CD14-positive monocyte (primary cell): ENCODE results near the gene RUBCN. TPM values are rescaled to one million over a fixed set of nuclear protein-coding genes. Genes with fewer than 3 reads are reported as not detected.
A peak's percentile ranks its signal among the peaks of the same experiment; 100 is the strongest.

ENCODE experiments used
- DNase-seq, 3 donors: peaks; one replicate each; pipeline ENCODE4 v3.0.0-alpha.2; 2011 to 2022
- H2AFZ ChIP-seq: 2 replicates; pipeline ENCODE4 v1.6.0; 2012; ENCODE audit warnings: mild to moderate bottlenecking, low read depth, low read length, inconsistent platforms; ENCODE audit not compliant: insufficient read depth, poor library complexity, severe bottlenecking
- H3K27ac ChIP-seq, 2 donors: 1 replicate in 1 of 2; 2 replicates in 1 of 2; pipeline ENCODE4 v1.5.1; 2012 to 2013; ENCODE audit warnings: low read length in 2 of 2, control low read depth in 1 of 2, inconsistent platforms in 1 of 2, low read depth in 1 of 2, mild to moderate bottlenecking in 1 of 2
- H3K27me3 ChIP-seq, 2 donors: one replicate each; pipeline versions ENCODE4 v1.6.0 to v1.6.1; 2011 to 2013; ENCODE audit warnings: low read length in 2 of 2; ENCODE audit not compliant: control insufficient read depth in 2 of 2, insufficient read depth in 2 of 2
- H3K36me3 ChIP-seq, 2 donors: replicated peaks in 1 of 2; 1 replicate in 1 of 2; 2 replicates in 1 of 2; pipeline versions ENCODE4 v1.5.1 to v1.6.1; 2012 to 2013; ENCODE audit warnings: low read length in 2 of 2, control low read depth in 1 of 2, inconsistent platforms in 1 of 2, mild to moderate bottlenecking in 1 of 2; ENCODE audit not compliant: insufficient read depth in 2 of 2, control insufficient read depth in 1 of 2
- H3K4me1 ChIP-seq, 2 donors: 1 replicate in 1 of 2; 2 replicates in 1 of 2; pipeline versions ENCODE4 v1.5.1 to v1.6.1; 2012 to 2013; ENCODE audit warnings: low read length in 2 of 2, control low read depth in 1 of 2, inconsistent platforms in 1 of 2, mild to moderate bottlenecking in 1 of 2, moderate library complexity in 1 of 2; ENCODE audit not compliant: insufficient read depth in 2 of 2, control insufficient read depth in 1 of 2
- H3K4me2 ChIP-seq: replicated peaks from 2 replicates; pipeline ENCODE3; 2012; ENCODE audit warnings: low read length, moderate library complexity, mild to moderate bottlenecking; ENCODE audit not compliant: poor library complexity, severe bottlenecking; ENCODE audit errors: extremely low read depth
- H3K4me3 ChIP-seq, 3 experiments: fragments of 200-600 bp in 1 of 3; sonication (generic) in 1 of 3; replicated peaks in 1 of 3; 1 replicate in 2 of 3; 2 replicates in 1 of 3; pipeline ENCODE4 v1.5.1; 2011 to 2013; ENCODE audit warnings: low read length in 3 of 3, mild to moderate bottlenecking in 3 of 3, control low read depth in 2 of 3, low read depth in 2 of 3, inconsistent platforms in 1 of 3, moderate library complexity in 1 of 3
- H3K79me2 ChIP-seq: 2 replicates; pipeline ENCODE4 v1.6.0; 2012; ENCODE audit warnings: mild to moderate bottlenecking, control low read depth, inconsistent platforms, low read length, moderate library complexity; ENCODE audit not compliant: insufficient read depth
- H3K9ac ChIP-seq: 2 replicates; pipeline ENCODE4 v1.6.0; 2017; ENCODE audit warnings: low read length, mild to moderate bottlenecking; ENCODE audit not compliant: insufficient read depth, poor library complexity, severe bottlenecking
- H3K9me3 ChIP-seq, 2 donors: replicated peaks in 1 of 2; 1 replicate in 1 of 2; 2 replicates in 1 of 2; pipeline versions ENCODE4 v1.5.1 to v1.6.1; 2012 to 2013; ENCODE audit warnings: low read length in 2 of 2, control low read depth in 1 of 2; ENCODE audit not compliant: control insufficient read depth in 1 of 2, insufficient read depth in 1 of 2
- H4K20me1 ChIP-seq: 2 replicates; pipeline ENCODE4 v1.6.0; 2012; ENCODE audit warnings: mild to moderate bottlenecking, low read length, control low read depth, moderate library complexity; ENCODE audit not compliant: insufficient read depth
- H3K27ac Mint-ChIP-seq, 7 donors: one replicate each; pipeline ENCODE4 v1.8.0; 2020; ENCODE audit warnings: mild to moderate bottlenecking in 7 of 7, mixed read lengths in 7 of 7, moderate library complexity in 6 of 7, inconsistent platforms in 2 of 7
- H3K27me3 Mint-ChIP-seq, 3 donors: one replicate each; pipeline ENCODE4 v1.8.0; 2021 to 2022; ENCODE audit warnings: low read depth in 3 of 3, mild to moderate bottlenecking in 3 of 3, mixed read lengths in 3 of 3, moderate library complexity in 3 of 3, inconsistent platforms in 1 of 3
- H3K36me3 Mint-ChIP-seq, 2 donors: one replicate each; pipeline ENCODE4 v1.8.0; 2020; ENCODE audit warnings: mixed read lengths in 2 of 2, inconsistent platforms in 1 of 2, mild to moderate bottlenecking in 1 of 2
- H3K4me1 Mint-ChIP-seq: one replicate; pipeline ENCODE4 v1.8.0; 2020; ENCODE audit warnings: mild to moderate bottlenecking, mixed read lengths
- H3K4me3 Mint-ChIP-seq, 2 donors: one replicate each; pipeline ENCODE4 v1.8.0; 2020; ENCODE audit warnings: mild to moderate bottlenecking in 2 of 2, mixed read lengths in 2 of 2, moderate library complexity in 1 of 2
- H3K9me3 Mint-ChIP-seq, 7 donors: one replicate each; pipeline ENCODE4 v1.8.0; 2020 to 2022; ENCODE audit warnings: mixed read lengths in 7 of 7, mild to moderate bottlenecking in 6 of 7, moderate library complexity in 6 of 7, inconsistent platforms in 2 of 7
- CTCF ChIP-seq: fragments of 200-600 bp; IDR thresholded peaks from one replicate; pipeline ENCODE4 v1.8.0; 2022; ENCODE audit warnings: antibody characterized with exemption, mild to moderate bottlenecking
- WGBS: methylation state at CpG from one replicate; pipeline ENCODE4 v1.1.5; 2013; ENCODE audit warnings: missing lambda C conversion rate; ENCODE audit not compliant: insufficient coverage; 5-methylcytosine and 5-hydroxymethylcytosine counted together
- intact Hi-C, 2 donors: fragments of 100-400 bp; cut with micrococcal nuclease; formaldehyde crosslinking; loops; one replicate each; pipeline versions ENCODE4 v1.15.0 to v1.15.1; 2023
- polyA plus RNA-seq, 3 donors: library from polyadenylated mRNA; depleted of rRNA in 1 of 3; unstranded in 2 of 3; stranded (reverse) in 1 of 3; fragments of 300-500 nt in 2 of 3; fragments of >200 nt in 1 of 3; fragmentation: Illumina TruSeq in 2 of 3; gene quantifications; 1 replicate in 2 of 3; 2 replicates in 1 of 3; pipeline ENCODE4 v1.2.3, GENCODE V29; 2012 to 2021

RUBCN gene
- polyA plus RNA-seq, 3 donors = 8.6 to 37.9 (median 13.5) TPM

GRCh38 chr3:197756704-197757103, 20.0 kb upstream of the RUBCN start:
- H3K4me2 ChIP-seq = no peak overlapping the region
- H2AFZ ChIP-seq = no peak overlapping the region
- no peak overlapping the region for H3K4me3 Mint-ChIP-seq
- DNase-seq = no peak
- H3K36me3 Mint-ChIP-seq = peaks cover 11 to 14% of the 10 kb centered on the region in 2 donors
- no peaks in the 10 kb centered on the region for H3K27me3 ChIP-seq
- peaks cover 28 to 53% of the 10 kb centered on the region in 2 donors for H3K36me3 ChIP-seq
- no peak overlapping the region for H3K4me3 ChIP-seq
- H3K9ac ChIP-seq = no peak overlapping the region
- H3K79me2 ChIP-seq = peaks cover 65% of the 10 kb centered on the region
- no peaks in the 10 kb centered on the region for H3K9me3 ChIP-seq
- H3K4me1 ChIP-seq = peaks cover 5 to 9% of the 10 kb centered on the region in 2 donors
- no CpG with 5 or more reads among the region's 3 CpGs for WGBS
- peaks cover 30% of the 10 kb centered on the region for H4K20me1 ChIP-seq
- H3K9me3 Mint-ChIP-seq = peaks cover 0 to 2% (median 0%) of the 10 kb centered on the region in 7 donors
- peaks cover 16% of the 10 kb centered on the region for H3K4me1 Mint-ChIP-seq
- TF ChIP-seq CTCF = no peak
- H3K27me3 Mint-ChIP-seq = peaks cover 0 to 2% (median 0%) of the 10 kb centered on the region in 3 donors
- no peak overlapping the region for H3K27ac ChIP-seq
- intact Hi-C loops = no loop called here
- H3K27ac Mint-ChIP-seq = no peak overlapping the region

- no peak overlapping the region for H3K4me2 ChIP-seq
- H3K9me3 Mint-ChIP-seq = peaks cover 0 to 2% (median 0%) of the 10 kb centered on the region in 7 donors
These were observed 16.6 kb upstream of the RUBCN start for GRCh38 chr3:197753263-197753662.

More at GRCh38 chr3:197753263-197753662, 16.6 kb upstream of the RUBCN start:
- Histone ChIP-seq H2AFZ (no peak overlapping the region), H3K27ac (no peak overlapping the region), H3K9me3 (no peaks in the 10 kb centered on the region), H3K9ac (no peak overlapping the region), H3K79me2 (peaks cover 70% of the 10 kb centered on the region), H3K27me3 (no peaks in the 10 kb centered on the region), H3K36me3 (peaks cover 13 to 19% of the 10 kb centered on the region in 2 donors), H3K4me3 (no peak overlapping the region), H3K4me1 (peaks cover 28 to 34% of the 10 kb centered on the region in 2 donors), H4K20me1 (peaks cover 34% of the 10 kb centered on the region)
- DNase-seq = no peak
- H3K4me1 Mint-ChIP-seq = peaks cover 36% of the 10 kb centered on the region
- peaks cover 11 to 14% of the 10 kb centered on the region in 2 donors for H3K36me3 Mint-ChIP-seq
- intact Hi-C loops = no loop called here
- H3K27me3 Mint-ChIP-seq = peaks cover 3 to 10% (median 5%) of the 10 kb centered on the region in 3 donors
- TF ChIP-seq CTCF = peak; percentile 20
- no peak overlapping the region for H3K4me3 Mint-ChIP-seq
- WGBS = no CpG with 5 or more reads among the region's 3 CpGs
- no peak overlapping the region for H3K27ac Mint-ChIP-seq
